Neuronal stem cell (in vitro differentiated cells): ENCODE data around the gene PDZD11.

Experiments used
- DNase-seq: peaks from one replicate; pipeline ENCODE4 v3.0.0-alpha.2; 2013; ENCODE audit warnings: low spot score
- H2AFZ ChIP-seq: one replicate; pipeline ENCODE4 v1.6.1; 2013; ENCODE audit warnings: mild to moderate bottlenecking, low read length, inconsistent platforms
- H2AK5ac ChIP-seq: 2 replicates; pipeline ENCODE4 v1.6.1; 2013; ENCODE audit warnings: low read depth, mild to moderate bottlenecking, inconsistent platforms, low read length, moderate library complexity, mixed read lengths
- H2BK120ac ChIP-seq: 2 replicates; pipeline ENCODE4 v1.6.1; 2013; ENCODE audit warnings: low read depth, mild to moderate bottlenecking, inconsistent platforms, low read length, moderate library complexity, mixed read lengths
- H2BK12ac ChIP-seq: one replicate; pipeline ENCODE4 v1.6.1; 2013; ENCODE audit warnings: low read length, inconsistent platforms
- H2BK15ac ChIP-seq: 2 replicates; pipeline ENCODE4 v1.6.1; 2013; ENCODE audit warnings: mild to moderate bottlenecking, low read length, inconsistent platforms, mixed read lengths
- H2BK5ac ChIP-seq: one replicate; pipeline ENCODE4 v1.6.1; 2013; ENCODE audit warnings: inconsistent platforms, mild to moderate bottlenecking, low read length, moderate library complexity
- H3K14ac ChIP-seq: one replicate; pipeline ENCODE4 v1.6.1; 2013; ENCODE audit warnings: low read length, inconsistent platforms
- H3K18ac ChIP-seq: 2 replicates; pipeline ENCODE4 v1.6.1; 2013; ENCODE audit warnings: low read length, inconsistent platforms
- H3K23ac ChIP-seq: 2 replicates; pipeline ENCODE4 v1.6.1; 2013; ENCODE audit warnings: low read depth, mild to moderate bottlenecking, mixed read lengths, low read length, inconsistent platforms; ENCODE audit not compliant: poor library complexity
- H3K27ac ChIP-seq: replicated peaks from 3 replicates; pipeline ENCODE4 v1.5.1; 2013; ENCODE audit warnings: low read length, inconsistent platforms
- H3K27me3 ChIP-seq, 3 experiments: 2 replicates each; pipeline ENCODE4 v1.6.1; 2013; ENCODE audit warnings: low read length in 3 of 3, mild to moderate bottlenecking in 2 of 3, inconsistent platforms in 1 of 3, low read depth in 1 of 3, mixed read lengths in 1 of 3, moderate library complexity in 1 of 3; ENCODE audit not compliant: control insufficient read depth in 3 of 3, insufficient read depth in 3 of 3
- H3K36me3 ChIP-seq, 2 donors: replicated peaks in 1 of 2; 2 replicates each; pipeline ENCODE4 v1.6.1; 2013; ENCODE audit warnings: low read length in 2 of 2; ENCODE audit not compliant: control insufficient read depth in 2 of 2, insufficient read depth in 2 of 2
- H3K4ac ChIP-seq: 2 replicates; pipeline ENCODE4 v1.6.1; 2013; ENCODE audit warnings: inconsistent platforms, mild to moderate bottlenecking, low read length, moderate library complexity
- H3K4me1 ChIP-seq, 2 donors: 1 replicate in 1 of 2; 2 replicates in 1 of 2; pipeline ENCODE4 v1.6.1; 2013; ENCODE audit warnings: low read length in 2 of 2, low read depth in 1 of 2; ENCODE audit not compliant: control insufficient read depth in 2 of 2, insufficient read depth in 1 of 2
- H3K4me2 ChIP-seq: one replicate; pipeline ENCODE4 v1.6.1; 2013; ENCODE audit warnings: mild to moderate bottlenecking, low read length, inconsistent platforms; ENCODE audit not compliant: insufficient read depth, poor library complexity, severe bottlenecking
- H3K4me3 ChIP-seq, 2 donors: 2 replicates each; pipeline ENCODE4 v1.5.1; 2013; ENCODE audit warnings: low read length in 2 of 2, mild to moderate bottlenecking in 2 of 2, inconsistent platforms in 1 of 2, moderate library complexity in 1 of 2
- H3K79me1 ChIP-seq: one replicate; pipeline ENCODE4 v1.6.1; 2013; ENCODE audit warnings: low read depth, mild to moderate bottlenecking, inconsistent platforms, low read length, moderate library complexity
- H3K9ac ChIP-seq: one replicate; pipeline ENCODE4 v1.6.1; 2013; ENCODE audit warnings: mild to moderate bottlenecking, low read depth, low read length, inconsistent platforms; ENCODE audit not compliant: poor library complexity
- H3K9me3 ChIP-seq, 2 donors: replicated peaks in 1 of 2; 2 replicates each; pipeline versions ENCODE3 to v1.6.1; 2013; ENCODE audit warnings: low read length in 2 of 2, mild to moderate bottlenecking in 2 of 2, inconsistent platforms in 1 of 2, low read depth in 1 of 2, mixed read lengths in 1 of 2, moderate library complexity in 1 of 2; ENCODE audit not compliant: control insufficient read depth in 2 of 2, insufficient read depth in 1 of 2
- H4K8ac ChIP-seq: one replicate; pipeline ENCODE4 v1.6.1; 2013; ENCODE audit warnings: low read depth, mild to moderate bottlenecking, inconsistent platforms, low read length, moderate library complexity
- H4K91ac ChIP-seq: one replicate; pipeline ENCODE4 v1.6.1; 2013; ENCODE audit warnings: low read length, low read depth, mild to moderate bottlenecking, inconsistent platforms; ENCODE audit not compliant: poor library complexity
- WGBS, 2 donors: extraction: QIAGEN DNeasy Blood & Tissue Kit; methylation state at CpG; one replicate each; pipeline ENCODE4 v1.1.7; 2013; ENCODE audit warnings: missing lambda C conversion rate in 2 of 2, mixed read lengths in 1 of 2; ENCODE audit not compliant: insufficient read length in 2 of 2, insufficient replicate concordance in 1 of 2; ENCODE audit errors: extremely low coverage in 2 of 2; 5-methylcytosine and 5-hydroxymethylcytosine counted together

The PDZD11 gene

DNA sequence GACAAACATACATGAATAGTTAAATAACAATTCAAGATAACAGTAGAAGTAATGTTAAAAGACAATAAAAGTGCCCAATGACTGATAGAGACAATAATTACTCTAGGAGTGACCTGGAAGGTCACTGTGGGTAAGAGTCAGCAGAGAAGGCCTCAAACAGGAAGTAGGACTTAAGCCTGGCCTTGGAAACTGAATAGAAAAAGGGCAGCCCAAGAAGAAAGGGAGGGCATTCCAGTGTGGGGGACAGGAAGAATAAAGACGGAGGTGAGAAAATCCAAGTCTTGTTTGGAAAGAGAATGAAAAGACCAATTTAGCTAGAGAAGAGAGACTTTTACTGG is 35.7 kb downstream of the PDZD11 start:
- no peak overlapping the region for H3K23ac ChIP-seq
- no peak for DNase-seq
- H3K18ac ChIP-seq, result no peak overlapping the region
- no peak overlapping the region for H3K4me2 ChIP-seq
- H4K91ac ChIP-seq, result no peak overlapping the region
- no peak overlapping the region for H3K14ac ChIP-seq
- H3K27me3 ChIP-seq, result no peaks in the 10 kb centered on the region
- H3K4ac ChIP-seq, result no peak overlapping the region
- H2BK15ac ChIP-seq, result no peak overlapping the region
- H3K9me3 ChIP-seq, result no peaks in the 10 kb centered on the region
- no peaks in the 10 kb centered on the region for H3K4me1 ChIP-seq
- no peak overlapping the region for H3K4me3 ChIP-seq
- H4K8ac ChIP-seq, result no peak overlapping the region
- no CpG with 5 or more reads among the region's 1 CpG for WGBS, 2 donors
- no peak overlapping the region for H2AK5ac ChIP-seq
- H3K36me3 ChIP-seq, result no peaks in the 10 kb centered on the region
- no peak overlapping the region for H2AFZ ChIP-seq
- H2BK120ac ChIP-seq, result no peak overlapping the region
- no peak overlapping the region for H3K27ac ChIP-seq
- H3K9ac ChIP-seq, result no peak overlapping the region
- no peak overlapping the region for H2BK12ac ChIP-seq
- no peaks in the 10 kb centered on the region for H3K79me1 ChIP-seq
- H2BK5ac ChIP-seq, result no peak overlapping the region

DNA sequence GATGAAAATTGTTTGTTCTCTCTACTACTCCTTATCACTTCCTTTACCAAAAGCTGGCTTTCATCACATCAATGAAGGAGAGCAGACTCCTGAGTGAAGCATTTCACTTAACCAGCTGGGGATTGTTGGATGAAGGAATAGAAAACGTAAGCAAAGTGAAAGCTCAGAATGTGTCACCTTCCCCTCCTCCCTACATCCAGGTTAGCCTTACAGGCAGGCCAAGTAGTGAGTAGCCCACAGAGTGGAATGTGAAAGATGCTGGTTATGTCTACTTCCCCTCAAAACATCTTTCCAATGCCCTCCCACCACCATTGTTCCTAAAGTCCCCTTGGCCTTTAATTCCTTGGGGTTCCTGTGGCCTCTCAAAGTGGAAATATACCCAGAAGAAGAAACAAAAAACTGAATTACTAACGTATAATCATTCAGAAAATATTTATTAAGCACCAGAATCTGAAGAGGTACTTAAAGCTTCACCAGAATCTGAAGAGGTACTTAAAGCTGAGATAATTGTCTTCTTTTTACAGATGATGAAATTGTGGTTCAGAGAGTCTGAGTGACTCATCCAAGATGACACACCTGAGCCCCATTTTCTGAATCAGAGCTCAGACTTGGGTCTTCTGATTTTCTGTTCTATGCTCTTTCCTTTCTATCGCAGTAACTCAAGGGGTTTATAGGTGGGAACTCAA is 36.2 kb downstream of the PDZD11 start:
- Histone ChIP-seq H3K4me1 (no peaks in the 10 kb centered on the region), H3K4ac (no peak overlapping the region), H3K36me3 (no peaks in the 10 kb centered on the region), H4K91ac (no peak overlapping the region), H2BK5ac (no peak overlapping the region), H3K27me3 (no peaks in the 10 kb centered on the region), H3K14ac (no peak overlapping the region), H3K4me3 (no peak overlapping the region), H3K79me1 (no peaks in the 10 kb centered on the region), H2BK12ac (no peak overlapping the region), H2BK15ac (no peak overlapping the region), H3K27ac (no peak overlapping the region), H2BK120ac (no peak overlapping the region), H3K9ac (no peak overlapping the region), H3K9me3 (no peaks in the 10 kb centered on the region), H4K8ac (no peak overlapping the region), H3K23ac (no peak overlapping the region), H3K18ac (no peak overlapping the region), H2AFZ (no peak overlapping the region), H2AK5ac (no peak overlapping the region), H3K4me2 (no peak overlapping the region)
- DNase-seq, result no peak
- WGBS, 2 donors, result no CpG with 5 or more reads among the region's 3 CpGs

DNA sequence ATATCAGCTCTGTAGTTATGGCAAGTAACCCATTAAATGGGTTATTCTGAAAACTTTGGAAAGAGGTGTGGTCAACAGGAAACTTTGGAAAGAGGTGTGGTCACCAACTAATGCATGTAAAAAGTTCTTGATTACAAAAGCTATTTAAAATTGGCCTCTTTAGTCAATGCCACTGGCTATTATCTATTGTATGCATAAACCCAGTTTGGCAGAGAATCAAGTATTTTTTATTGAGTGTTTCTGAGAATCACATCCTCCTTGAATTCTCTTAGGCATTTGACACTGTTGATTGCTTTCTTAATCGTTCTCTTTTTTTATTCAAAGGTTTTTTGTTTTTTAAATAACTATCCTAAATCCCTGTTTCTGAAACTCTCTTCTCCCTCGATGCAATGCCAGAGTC is 37.2 kb downstream of the PDZD11 start:
- H3K9ac ChIP-seq, result no peak overlapping the region
- no peak overlapping the region for H2AK5ac ChIP-seq
- no peak overlapping the region for H4K8ac ChIP-seq
- H3K18ac ChIP-seq, result no peak overlapping the region
- H4K91ac ChIP-seq, result no peak overlapping the region
- H3K23ac ChIP-seq, result no peak overlapping the region
- H3K27me3 ChIP-seq, result no peaks in the 10 kb centered on the region
- H3K4me1 ChIP-seq, result no peaks in the 10 kb centered on the region
- H2BK15ac ChIP-seq, result no peak overlapping the region
- H3K4ac ChIP-seq, result no peak overlapping the region
- H2BK120ac ChIP-seq, result no peak overlapping the region
- H2AFZ ChIP-seq, result no peak overlapping the region
- DNase-seq, result no peak
- H2BK12ac ChIP-seq, result no peak overlapping the region
- no CpG with 5 or more reads among the region's 2 CpGs for WGBS, 2 donors
- no peak overlapping the region for H3K4me2 ChIP-seq
- no peak overlapping the region for H2BK5ac ChIP-seq
- H3K14ac ChIP-seq, result no peak overlapping the region
- H3K9me3 ChIP-seq, result no peaks in the 10 kb centered on the region
- H3K4me3 ChIP-seq, result no peak overlapping the region
- no peaks in the 10 kb centered on the region for H3K36me3 ChIP-seq
- H3K27ac ChIP-seq, result no peak overlapping the region
- no peaks in the 10 kb centered on the region for H3K79me1 ChIP-seq

DNA sequence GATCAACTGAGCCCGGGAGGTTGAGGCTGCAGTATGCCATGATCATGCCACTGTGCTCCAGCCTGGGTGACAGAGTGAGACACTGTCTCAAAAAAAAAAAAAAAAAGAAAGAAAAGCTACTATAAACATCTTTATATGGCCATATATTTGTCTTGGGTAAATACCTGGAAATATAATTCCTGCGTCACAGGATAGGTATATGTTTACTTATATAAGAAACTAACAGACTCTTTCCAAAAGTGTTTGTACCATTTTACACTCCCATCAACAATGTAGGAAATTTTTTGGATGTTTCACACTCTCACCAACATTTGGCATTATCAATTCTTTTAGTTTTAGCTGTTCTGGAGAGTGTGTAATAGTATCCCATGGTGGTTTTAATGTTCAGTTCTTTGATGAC is 42.5 kb downstream of the PDZD11 start:
- Histone ChIP-seq H3K18ac (no peak overlapping the region), H2BK120ac (no peak overlapping the region), H2BK5ac (no peak overlapping the region), H3K4me1 (no peaks in the 10 kb centered on the region), H3K27ac (no peak overlapping the region), H2BK15ac (no peak overlapping the region), H4K91ac (no peak overlapping the region), H2AK5ac (no peak overlapping the region), H3K4me2 (no peak overlapping the region), H3K14ac (no peak overlapping the region), H2AFZ (no peak overlapping the region), H3K4me3 (no peak overlapping the region), H3K79me1 (no peaks in the 10 kb centered on the region), H4K8ac (no peak overlapping the region), H3K4ac (no peak overlapping the region), H3K36me3 (no peaks in the 10 kb centered on the region), H3K27me3 (peaks cover 0 to 5% (median 0%) of the 10 kb centered on the region in 3 experiments), H3K9ac (no peak overlapping the region), H2BK12ac (no peak overlapping the region), H3K9me3 (no peaks in the 10 kb centered on the region), H3K23ac (no peak overlapping the region)
- WGBS, 2 donors, result no CpG with 5 or more reads among the region's 2 CpGs
- no peak for DNase-seq
